Measurements from ENCODE around the gene GJD3.

GJD3 gene

DNA sequence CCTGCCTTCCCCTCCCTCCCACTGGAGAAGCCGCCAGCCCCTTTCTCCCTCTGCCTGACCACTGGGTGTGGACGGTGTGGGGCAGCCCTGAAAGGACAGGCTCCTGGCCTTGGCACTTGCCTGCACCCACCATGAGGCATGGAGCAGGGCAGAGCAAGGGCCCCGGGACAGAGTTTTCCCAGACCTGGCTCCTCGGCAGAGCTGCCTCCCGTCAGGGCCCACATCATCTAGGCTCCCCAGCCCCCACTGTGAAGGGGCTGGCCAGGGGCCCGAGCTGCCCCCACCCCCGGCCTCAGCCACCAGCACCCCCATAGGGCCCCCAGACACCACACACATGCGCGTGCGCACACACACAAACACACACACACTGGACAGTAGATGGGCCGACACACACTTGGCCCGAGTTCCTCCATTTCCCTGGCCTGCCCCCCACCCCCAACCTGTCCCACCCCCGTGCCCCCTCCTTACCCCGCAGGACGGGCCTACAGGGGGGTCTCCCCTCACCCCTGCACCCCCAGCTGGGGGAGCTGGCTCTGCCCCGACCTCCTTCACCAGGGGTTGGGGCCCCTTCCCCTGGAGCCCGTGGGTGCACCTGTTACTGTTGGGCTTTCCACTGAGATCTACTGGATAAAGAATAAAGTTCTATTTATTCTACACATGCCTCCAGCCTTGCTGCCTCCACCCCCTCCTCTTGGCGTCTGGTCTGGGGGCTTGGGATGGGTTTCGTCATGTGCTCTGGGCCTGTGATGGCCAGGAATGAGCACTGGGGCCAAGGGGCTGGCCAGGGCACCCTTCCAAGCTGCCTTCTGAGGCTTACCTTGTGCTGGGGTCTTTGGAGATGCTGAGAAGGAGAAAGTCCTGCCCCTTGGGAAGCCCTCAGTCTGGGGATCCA lies 7.3 kb downstream of the GJD3 start:
- TF ChIP-seq FOXP2 (optimal IDR thresholded peaks at IDR 0.05; ENCODE audit: borderline replicate concordance, extremely low read depth, extremely low read length, insufficient read depth) (no peak), POLR2AphosphoS5 (IDR thresholded peaks at IDR 0.05; ENCODE audit: low read depth, low read length) (no peak), TAF1 (IDR thresholded peaks at IDR 0.05; ENCODE audit: borderline replicate concordance, insufficient read depth, low read length) (no peak), SIN3A (IDR thresholded peaks at IDR 0.05; ENCODE audit: borderline replicate concordance, insufficient read depth, low read length) (no peak)
- TF ChIP-seq, protein P1, sequence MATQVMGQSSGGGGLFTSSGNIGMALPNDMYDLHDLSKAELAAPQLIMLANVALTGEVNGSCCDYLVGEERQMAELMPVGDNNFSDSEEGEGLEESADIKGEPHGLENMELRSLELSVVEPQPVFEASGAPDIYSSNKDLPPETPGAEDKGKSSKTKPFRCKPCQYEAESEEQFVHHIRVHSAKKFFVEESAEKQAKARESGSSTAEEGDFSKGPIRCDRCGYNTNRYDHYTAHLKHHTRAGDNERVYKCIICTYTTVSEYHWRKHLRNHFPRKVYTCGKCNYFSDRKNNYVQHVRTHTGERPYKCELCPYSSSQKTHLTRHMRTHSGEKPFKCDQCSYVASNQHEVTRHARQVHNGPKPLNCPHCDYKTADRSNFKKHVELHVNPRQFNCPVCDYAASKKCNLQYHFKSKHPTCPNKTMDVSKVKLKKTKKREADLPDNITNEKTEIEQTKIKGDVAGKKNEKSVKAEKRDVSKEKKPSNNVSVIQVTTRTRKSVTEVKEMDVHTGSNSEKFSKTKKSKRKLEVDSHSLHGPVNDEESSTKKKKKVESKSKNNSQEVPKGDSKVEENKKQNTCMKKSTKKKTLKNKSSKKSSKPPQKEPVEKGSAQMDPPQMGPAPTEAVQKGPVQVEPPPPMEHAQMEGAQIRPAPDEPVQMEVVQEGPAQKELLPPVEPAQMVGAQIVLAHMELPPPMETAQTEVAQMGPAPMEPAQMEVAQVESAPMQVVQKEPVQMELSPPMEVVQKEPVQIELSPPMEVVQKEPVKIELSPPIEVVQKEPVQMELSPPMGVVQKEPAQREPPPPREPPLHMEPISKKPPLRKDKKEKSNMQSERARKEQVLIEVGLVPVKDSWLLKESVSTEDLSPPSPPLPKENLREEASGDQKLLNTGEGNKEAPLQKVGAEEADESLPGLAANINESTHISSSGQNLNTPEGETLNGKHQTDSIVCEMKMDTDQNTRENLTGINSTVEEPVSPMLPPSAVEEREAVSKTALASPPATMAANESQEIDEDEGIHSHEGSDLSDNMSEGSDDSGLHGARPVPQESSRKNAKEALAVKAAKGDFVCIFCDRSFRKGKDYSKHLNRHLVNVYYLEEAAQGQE (IDR thresholded peaks at IDR 0.05; ENCODE audit: insufficient read depth in 1 of 2, low read depth in 2 of 2, low read length in 2 of 2), result no peak

DNA sequence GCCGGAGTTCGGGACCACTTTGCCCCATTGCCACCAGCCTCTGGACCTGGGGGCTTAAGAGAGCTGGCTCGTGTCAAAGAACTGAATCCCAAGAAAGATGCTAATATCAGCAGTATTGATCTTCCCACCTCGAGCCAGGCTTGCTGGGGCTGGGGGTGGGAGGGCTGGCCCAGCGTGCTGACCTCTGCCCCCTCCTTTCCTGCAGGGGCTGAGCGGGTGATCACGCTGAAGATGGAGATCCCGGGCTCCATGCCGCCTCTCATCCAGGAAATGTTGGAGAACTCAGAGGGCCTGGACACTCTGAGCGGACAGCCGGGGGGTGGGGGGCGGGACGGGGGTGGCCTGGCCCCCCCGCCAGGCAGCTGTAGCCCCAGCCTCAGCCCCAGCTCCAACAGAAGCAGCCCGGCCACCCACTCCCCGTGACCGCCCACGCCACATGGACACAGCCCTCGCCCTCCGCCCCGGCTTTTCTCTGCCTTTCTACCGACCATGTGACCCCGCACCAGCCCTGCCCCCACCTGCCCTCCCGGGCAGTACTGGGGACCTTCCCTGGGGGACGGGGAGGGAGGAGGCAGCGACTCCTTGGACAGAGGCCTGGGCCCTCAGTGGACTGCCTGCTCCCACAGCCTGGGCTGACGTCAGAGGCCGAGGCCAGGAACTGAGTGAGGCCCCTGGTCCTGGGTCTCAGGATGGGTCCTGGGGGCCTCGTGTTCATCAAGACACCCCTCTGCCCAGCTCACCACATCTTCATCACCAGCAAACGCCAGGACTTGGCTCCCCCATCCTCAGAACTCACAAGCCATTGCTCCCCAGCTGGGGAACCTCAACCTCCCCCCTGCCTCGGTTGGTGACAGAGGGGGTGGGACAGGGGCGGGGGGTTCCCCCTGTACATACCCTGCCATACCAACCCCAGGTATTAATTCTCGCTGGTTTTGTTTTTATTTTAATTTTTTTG lies 8.5 kb downstream of the GJD3 start:
- TF ChIP-seq, protein P1 (IDR thresholded peaks at IDR 0.05; ENCODE audit: insufficient read depth in 1 of 2, low read depth in 2 of 2, low read length in 2 of 2), result no peak
- no peak for TF ChIP-seq FOXP2 (optimal IDR thresholded peaks at IDR 0.05; ENCODE audit: borderline replicate concordance, extremely low read depth, extremely low read length, insufficient read depth)
- no peak for TF ChIP-seq POLR2AphosphoS5 (IDR thresholded peaks at IDR 0.05; ENCODE audit: low read depth, low read length)
- TF ChIP-seq TAF1 (IDR thresholded peaks at IDR 0.05; ENCODE audit: borderline replicate concordance, insufficient read depth, low read length), result no peak
- no peak for TF ChIP-seq SIN3A (IDR thresholded peaks at IDR 0.05; ENCODE audit: borderline replicate concordance, insufficient read depth, low read length)

DNA sequence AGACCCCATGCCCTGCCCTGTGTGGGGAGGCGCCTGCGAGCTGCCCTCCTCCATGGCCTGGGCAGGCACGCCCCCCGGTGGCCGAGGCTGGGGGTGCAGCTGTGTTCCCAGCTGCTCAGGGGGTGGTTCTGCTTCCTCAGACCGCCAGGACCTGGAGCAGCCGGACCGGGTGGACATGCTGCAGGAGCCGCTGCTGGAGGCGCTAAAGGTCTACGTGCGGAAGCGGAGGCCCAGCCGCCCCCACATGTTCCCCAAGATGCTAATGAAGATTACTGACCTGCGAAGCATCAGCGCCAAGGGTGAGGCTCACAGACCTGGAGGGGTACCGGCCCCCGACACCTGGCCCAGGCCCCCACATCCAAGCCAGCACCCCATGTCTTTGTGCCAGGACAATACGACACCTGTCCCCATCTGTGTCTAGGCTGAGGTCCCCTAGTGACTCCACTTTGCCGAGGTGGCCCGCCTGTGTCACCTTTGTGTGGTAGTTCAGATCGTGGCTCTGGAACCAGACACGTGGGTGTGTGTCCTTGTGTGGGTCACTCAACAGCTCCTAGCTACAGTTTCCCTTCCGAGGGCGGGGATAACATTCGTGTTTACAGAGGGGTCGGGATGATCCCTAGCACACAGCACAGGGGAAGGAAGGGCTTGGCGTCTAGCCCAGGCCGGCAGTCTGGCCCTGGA lies 9.3 kb downstream of the GJD3 start:
- TF ChIP-seq SIN3A (IDR thresholded peaks at IDR 0.05; ENCODE audit: borderline replicate concordance, insufficient read depth, low read length) (no peak), FOXP2 (optimal IDR thresholded peaks at IDR 0.05; ENCODE audit: borderline replicate concordance, extremely low read depth, extremely low read length, insufficient read depth) (peak; percentile 88), POLR2AphosphoS5 (IDR thresholded peaks at IDR 0.05; ENCODE audit: low read depth, low read length) (no peak), TAF1 (IDR thresholded peaks at IDR 0.05; ENCODE audit: borderline replicate concordance, insufficient read depth, low read length) (no peak)
- TF ChIP-seq, protein P1 (IDR thresholded peaks at IDR 0.05; ENCODE audit: insufficient read depth in 1 of 2, low read depth in 2 of 2, low read length in 2 of 2), result no peak

DNA sequence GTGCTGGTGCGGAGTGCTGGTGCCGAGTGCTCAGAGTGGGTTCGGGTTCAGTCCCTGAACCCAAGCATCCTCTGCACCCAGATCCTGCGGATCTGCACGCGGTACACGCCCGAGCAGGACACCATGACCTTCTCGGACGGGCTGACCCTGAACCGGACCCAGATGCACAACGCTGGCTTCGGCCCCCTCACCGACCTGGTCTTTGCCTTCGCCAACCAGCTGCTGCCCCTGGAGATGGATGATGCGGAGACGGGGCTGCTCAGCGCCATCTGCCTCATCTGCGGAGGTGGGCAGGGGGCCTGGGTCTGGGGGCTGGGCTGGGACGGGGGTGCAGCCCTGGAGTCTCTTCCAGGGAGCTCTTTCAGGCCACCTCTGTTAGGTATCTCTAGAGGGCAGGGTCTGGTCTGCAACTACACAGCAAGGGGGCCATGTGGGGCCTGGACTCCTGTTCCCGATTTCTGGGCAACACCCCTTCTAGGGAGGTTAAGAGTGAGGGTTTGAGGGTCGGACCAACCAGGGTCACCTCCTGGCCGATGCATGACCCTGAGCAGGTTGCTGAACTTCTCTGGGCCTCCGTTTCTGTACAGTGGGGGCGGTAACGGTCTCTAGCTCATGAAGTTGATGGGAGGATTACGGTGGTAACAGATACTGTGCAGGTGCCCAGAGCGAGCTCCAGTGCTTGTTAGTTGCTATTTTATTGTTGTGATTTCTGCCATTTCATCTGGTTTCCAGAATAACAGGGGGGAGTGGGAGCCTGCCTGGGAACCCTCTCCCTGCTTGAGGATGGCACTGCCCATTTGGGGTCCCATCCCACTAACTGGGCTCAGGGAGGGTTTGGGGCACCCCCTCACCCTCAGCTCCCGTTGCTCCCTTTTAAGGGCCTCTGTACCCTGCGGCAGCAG lies 10.1 kb downstream of the GJD3 start:
- TF ChIP-seq SIN3A (IDR thresholded peaks at IDR 0.05; ENCODE audit: borderline replicate concordance, insufficient read depth, low read length) (no peak), FOXP2 (optimal IDR thresholded peaks at IDR 0.05; ENCODE audit: borderline replicate concordance, extremely low read depth, extremely low read length, insufficient read depth) (no peak), POLR2AphosphoS5 (IDR thresholded peaks at IDR 0.05; ENCODE audit: low read depth, low read length) (no peak), TAF1 (IDR thresholded peaks at IDR 0.05; ENCODE audit: borderline replicate concordance, insufficient read depth, low read length) (no peak)
- TF ChIP-seq, protein P1 (IDR thresholded peaks at IDR 0.05; ENCODE audit: insufficient read depth in 1 of 2, low read depth in 2 of 2, low read length in 2 of 2), result no peak
